ENCODE data around the gene EFEMP2. TPM values are rescaled to one million over a fixed set of nuclear protein-coding genes. Genes with fewer than 3 reads are reported as not detected.

The EFEMP2 gene
- 26.3 and 28.1 TPM in 2 replicates for total RNA-seq

DNA sequence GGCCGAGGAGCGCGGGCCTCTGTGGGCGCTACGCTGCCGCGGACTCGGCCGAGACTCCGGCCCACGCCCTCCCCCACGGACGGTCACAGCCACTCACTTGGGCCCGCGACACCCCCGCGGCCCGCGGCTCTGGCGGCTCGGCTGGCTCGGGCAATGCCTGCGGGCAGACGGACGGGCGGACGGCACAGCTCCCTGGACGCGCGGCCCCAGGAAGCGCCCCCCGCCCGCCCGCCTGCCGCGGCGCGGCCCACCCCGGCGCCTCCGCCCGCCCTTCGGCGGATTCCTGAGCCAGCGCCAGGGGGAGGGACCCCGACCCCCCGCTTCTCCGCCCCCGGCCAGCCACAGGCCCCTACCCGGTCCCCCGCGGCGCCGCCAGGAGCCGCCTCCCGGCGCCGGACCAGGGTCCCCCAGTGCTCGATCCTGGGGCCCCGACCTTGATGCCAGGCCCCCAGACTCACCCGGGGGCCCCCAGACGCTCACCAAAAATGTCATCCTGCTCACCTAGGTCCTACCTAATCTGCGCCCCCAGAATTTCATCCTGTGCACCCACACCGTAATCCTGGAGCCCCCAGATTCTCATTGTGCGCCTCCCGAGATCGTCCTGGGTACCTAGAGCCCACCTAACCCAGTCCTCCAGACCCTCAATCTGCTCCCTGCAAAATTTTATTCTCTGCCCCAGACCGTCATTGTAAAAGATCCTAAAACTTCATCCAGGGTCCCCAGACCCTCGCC, at the start of gene EFEMP2:
EFEMP2 (minus strand) TSS at position 215 of the 732 bp plus-strand sequence. CDS start 446 bp downstream, outside the sequence.

DNA sequence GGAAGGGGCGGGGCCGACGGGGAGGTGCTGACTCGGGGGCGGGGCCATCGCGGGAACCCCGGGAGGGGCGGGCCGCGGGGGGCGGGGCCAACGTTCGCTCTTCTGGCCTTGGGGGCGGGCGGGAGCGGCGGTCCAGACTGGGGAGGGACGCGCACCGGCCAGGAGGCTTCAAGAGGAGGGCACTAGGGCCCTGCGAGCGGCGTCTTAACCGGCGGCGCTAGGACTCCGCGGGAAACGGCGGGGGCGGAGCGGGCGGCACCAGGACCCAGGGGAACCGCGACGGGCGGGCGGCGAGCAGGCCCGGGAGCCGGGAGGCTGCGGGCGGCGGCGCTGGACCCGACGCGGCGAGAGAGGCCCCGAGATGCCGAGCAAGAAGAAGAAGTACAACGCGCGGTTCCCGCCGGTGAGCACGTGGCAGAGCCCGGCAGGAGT, 46.6 kb upstream of the EFEMP2 start, which contains the start of gene DRAP1:
DRAP1 (plus strand) TSS at position 286 of the 432 bp plus-strand sequence; CDS start at position 362, 76 bp downstream.

DNA sequence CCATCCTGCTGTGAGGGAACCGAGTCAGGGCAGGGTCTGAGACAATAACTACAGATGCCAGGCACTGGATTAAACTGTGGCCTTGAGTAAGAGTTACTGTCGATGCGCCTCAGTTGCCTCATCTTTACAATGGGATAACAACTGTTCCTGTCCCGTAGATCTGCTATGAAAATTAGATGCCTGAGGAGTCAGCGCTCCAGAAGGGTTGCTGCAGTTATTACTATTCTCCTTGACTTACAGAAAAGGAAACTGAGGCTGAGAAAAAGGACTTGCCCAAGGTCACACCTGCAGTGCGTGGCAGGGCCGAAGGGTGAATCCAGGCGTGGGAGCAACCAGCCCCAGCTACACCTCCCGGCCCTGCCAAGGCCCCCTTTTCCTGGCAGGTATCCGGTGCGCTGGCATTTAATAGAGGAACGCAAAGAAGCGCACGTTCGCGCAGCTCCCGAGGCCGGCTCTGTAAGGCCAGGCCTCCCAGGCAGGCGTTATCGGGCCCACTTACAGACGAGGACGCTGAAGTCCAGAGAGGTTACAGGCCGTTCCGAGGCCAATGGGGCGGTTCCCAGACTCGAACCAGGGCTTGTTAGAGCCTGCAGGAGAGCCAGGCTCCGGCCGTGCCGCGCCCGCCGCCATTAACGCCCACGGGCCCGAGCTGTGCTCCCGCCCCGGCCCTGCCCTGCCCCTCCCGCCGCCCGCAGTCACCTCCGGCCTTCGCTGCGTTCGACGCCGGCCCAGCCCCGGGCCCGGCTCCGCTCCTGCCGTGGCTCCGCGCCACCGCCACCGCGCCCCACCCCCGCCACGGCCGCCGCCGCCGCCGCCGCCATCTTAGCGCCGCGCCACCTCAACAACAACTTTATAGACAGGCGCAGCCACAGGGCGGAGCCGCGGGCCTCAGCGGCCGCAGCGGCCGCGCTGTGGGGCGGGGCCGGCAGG, 45.9 kb upstream of the EFEMP2 start, which contains the start of gene C11orf68:
C11orf68 (minus strand) TSS at position 852 of the 930 bp plus-strand sequence; CDS start at position 821, 31 bp downstream.

DNA sequence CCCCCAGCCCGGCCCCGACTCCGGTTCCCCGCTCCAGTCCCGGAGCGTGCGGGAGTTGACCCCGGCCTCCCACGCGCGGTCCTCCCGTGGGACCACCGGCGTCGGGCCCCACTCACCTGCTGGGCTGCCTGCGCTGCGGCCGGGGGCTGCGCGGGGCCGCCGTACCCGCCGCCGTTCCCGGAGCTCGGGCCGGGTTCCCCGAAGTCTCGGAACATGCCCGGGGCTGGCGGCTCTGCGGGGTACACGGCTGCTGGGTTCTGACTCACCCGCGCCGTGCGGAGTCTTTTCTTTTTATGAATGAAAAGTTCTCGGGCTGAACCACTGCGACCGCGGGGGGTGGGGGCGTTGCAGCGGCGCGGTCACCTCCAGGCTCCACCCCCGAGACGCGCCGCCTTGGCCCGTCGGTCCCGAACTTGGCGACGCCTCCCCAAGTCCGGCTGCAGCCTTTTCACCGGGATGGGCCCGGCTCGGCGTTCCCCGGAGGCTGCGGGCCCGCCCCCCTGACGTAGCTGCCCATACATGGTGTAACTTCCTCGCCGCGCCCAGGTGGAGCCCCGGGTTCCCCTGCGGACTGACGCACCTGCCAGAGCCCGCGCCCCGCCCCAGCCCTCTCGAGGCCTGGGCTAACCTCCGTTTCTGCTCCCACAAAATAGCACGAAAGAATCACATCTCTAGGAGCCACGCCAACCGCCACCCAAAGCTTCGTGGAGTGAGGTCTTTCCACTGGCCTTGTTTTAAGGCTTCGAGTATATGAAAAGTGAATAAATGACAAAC, 27.7 kb upstream of the EFEMP2 start, which contains the start of gene FOSL1:
FOSL1 (minus strand) TSS at position 264 of the 774 bp plus-strand sequence; CDS start at position 215, 49 bp downstream.

DNA sequence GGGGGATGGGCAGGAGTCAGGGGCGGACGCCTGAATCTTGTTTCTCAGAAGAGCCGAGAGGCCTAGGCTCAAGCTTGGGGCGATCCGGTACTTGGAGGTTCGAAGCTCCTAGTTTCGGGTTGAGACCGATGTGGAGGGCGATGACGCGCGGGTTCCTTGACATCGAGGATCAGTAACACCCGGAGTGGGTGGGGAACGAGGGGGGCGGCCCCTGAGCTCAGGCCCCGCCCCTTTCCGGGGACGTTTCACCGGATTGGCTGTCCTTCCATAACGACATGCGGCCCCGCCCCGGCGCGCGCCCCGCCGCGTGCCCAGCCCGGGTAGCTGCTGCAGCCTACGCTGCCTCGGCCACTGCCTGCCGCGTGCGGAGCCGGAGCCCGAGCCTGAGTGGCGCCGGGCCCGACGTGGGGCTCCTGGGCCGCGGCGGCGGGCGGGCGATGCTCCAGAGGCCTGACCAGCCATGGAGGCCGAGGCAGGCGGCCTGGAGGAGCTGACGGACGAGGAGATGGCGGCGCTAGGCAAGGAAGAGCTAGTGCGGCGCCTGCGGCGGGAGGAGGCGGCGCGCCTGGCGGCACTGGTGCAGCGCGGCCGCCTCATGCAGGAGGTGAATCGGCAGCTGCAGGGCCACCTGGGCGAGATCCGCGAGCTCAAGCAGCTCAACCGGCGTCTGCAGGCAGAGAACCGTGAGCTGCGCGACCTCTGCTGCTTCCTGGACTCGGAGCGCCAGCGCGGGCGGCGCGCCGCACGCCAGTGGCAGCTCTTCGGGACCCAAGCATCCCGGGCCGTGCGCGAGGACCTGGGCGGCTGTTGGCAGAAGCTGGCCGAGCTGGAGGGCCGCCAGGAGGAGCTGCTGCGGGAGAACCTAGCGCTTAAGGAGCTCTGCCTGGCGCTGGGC, 18.0 kb upstream of the EFEMP2 start, which contains the start of gene CCDC85B:
CCDC85B (plus strand) TSS at position 350 of the 895 bp plus-strand sequence; CDS start at position 461, 111 bp downstream.

DNA sequence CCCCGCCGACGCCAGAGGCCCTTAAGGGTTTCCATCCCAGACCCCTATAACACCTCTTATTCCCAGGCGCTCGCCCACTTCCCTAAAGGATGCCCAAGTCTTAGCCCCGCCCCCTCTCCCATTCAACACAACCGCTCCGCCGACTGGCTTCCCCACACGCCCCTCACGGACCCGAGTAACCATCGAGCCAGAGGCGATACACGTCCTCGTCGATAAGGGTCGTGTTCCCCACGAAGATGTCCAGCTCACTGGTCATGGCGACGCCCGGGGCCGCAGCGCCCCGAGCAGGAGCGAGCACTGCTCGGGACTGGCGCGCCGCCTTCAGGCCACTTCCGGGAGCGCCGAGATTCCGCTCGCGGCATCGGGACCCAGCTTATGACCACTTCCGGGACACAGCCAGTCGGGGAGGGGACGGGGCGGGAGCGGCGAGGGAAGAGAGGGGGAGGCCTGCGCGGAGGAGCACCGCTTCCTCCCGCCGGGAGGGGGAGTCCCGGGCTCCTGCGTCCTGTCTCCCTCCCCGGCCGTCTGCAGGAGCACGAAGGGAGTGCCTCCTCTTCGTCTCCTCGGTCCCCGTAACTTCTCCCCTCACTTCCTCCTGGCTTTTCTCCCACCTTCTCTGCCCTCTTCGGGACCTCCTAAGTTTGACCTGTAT, 15.7 kb upstream of the EFEMP2 start, which contains the start of gene FIBP:
FIBP (minus strand) TSS at position 309 of the 652 bp plus-strand sequence; CDS start at position 256, 53 bp downstream.

DNA sequence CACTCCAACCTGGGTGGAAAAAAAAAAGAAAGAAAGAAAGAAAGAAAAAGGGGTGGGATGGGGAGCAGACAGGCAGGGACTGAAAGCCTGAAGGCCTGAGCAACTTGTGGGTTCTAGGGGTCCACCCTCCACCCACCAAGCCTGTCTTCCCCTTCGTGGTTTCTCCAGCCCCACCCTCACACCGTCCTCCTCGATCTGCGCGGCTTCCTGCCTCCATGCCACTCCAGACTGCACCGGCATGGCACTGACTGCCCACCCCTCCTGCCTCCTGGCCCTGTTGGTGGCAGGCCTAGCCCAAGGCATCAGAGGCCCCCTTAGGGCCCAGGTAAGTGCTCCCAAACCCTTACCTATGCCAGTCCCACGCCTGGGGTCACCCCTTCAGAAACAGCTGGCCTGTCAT, 7.0 kb upstream of the EFEMP2 start, which contains the start of gene CTSW:
CTSW (plus strand) TSS at position 221 of the 400 bp plus-strand sequence; CDS start at position 239, 18 bp downstream.

DNA sequence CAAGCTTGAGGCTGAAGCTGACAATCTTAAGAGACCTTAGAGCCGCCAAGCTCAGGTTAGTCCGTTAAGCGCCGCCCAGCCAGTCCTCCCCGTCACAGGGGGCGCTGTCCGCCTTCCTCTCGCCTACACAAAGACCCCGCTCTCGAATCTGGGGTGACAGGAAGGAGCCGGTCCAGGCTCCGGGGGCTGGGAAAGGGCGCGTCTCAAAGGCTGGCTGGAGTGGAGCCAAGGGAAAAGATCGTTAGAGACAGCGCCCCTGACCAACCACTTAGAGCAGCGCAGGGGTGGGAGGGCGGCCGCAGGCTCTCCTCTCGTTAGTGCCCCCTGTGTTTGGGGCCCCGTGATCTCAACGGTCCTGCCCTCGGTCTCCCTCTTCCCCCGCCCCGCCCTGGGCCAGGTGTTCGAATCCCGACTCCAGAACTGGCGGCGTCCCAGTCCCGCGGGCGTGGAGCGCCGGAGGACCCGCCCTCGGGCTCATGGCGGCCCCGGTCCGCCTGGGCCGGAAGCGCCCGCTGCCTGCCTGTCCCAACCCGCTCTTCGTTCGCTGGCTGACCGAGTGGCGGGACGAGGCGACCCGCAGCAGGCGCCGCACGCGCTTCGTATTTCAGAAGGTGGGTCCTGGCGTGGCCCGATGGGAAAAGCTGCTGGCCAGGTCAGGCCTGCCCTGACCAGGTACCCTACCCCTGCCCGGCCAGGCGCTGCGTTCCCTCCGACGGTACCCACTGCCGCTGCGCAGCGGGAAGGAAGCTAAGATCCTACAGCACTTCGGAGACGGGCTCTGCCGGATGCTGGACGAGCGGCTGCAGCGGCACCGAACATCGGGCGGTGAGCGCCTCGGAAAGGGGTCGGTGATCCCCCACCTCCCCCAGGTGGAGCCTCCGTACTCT, 12.1 kb downstream of the EFEMP2 start, which contains the start of gene MUS81:
MUS81 (plus strand) TSS at position 156 of the 887 bp plus-strand sequence; CDS start at position 477, 321 bp downstream.

DNA sequence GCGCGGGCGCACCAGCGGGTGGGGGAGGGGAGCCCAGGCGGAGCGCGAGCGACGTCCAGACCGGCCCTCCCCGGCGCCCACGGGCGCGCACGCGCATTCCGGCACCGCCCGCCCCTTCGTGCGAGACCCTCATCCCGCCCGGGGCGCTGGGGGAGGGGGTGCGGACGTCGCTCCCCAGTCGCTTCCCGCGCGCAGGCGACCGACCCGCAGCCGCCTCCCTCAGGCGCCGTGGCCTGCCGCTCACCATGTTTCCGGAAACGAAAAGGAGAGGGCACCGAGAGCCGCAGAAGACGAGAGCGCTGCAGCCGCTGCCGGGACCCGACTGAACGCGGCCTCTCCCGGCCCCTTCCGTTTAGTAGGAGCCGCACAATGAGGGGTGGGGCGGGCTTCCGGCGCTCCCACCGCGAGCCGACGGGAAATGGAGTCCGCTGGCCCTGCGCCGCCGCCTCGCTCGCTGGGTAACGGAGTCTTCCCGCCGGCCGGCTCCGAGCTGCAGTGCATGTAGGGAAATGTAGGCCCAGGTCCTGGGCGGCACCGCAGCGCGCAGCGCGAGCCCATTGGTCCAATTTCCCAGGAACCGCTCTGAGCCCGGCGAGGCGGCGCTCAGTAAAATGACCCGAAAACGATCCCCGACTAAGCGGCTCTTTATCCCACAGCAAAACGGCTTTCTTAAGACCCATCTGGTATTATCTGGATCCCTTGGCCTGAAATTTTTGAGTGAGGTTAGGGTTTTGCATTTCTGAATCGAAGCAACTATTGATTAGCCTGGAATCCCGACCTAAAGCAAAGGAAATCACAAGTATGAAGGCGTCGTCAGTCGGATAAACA, 14.5 kb downstream of the EFEMP2 start, which contains the start of gene CFL1:
CFL1 (minus strand) TSS at position 328 of the 828 bp plus-strand sequence; CDS start at position 247, 81 bp downstream.

DNA sequence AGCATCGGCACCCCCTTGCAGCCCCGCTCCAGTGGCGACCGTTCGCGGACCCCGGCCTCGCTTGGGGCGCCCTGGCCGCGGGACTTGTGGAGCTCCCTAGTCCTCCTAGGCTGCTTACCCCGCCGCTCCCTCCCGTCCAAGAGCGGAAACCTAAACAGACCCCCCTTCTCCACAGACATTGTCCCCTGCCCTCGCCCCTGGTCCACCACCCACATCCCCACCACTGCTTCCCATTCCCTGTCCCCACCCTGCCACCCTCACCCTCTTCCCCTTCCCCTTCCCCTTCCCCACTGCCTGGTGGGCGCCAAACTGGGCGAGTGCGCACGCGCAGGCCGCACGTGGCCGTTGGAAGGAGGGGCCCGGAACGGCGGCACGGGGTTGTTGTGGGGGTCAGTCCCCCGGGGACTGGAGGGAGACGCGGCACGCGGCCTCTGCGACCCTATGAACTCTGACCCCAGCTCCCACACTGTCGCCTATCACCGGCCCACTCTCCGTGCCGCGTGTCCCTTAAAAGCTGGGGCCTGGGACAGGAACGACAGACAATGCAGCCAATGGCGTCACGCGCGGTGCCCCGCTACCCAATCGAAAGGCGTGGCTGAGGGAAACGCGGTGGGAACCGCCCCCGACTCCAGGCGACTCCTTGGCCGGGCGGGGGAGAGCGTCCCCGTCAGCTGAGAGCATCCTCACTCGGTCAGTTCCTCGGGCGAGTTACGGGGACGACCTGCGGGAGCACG, 39.1 kb downstream of the EFEMP2 start, which contains the start of gene SNX32:
SNX32 (plus strand) TSS at position 667 of the 734 bp plus-strand sequence. CDS start 103 bp downstream, outside the sequence.

Other genes with a start within 250 kb of the EFEMP2 start
- gene SIPA1, start 234.7 kb downstream of the EFEMP2 start, total RNA-seq, result 41.6 and 57.3 TPM in 2 replicates
- gene RELA, start 209.9 kb downstream of the EFEMP2 start, total RNA-seq, result 14.4 and 15.2 TPM in 2 replicates
- 37.0 and 43.6 TPM in 2 replicates for gene KAT5, start 160.5 kb downstream of the EFEMP2 start, total RNA-seq
- 52.2 and 55.8 TPM in 2 replicates for gene RNASEH2C, start 152.0 kb downstream of the EFEMP2 start, total RNA-seq
- 8.0 and 8.5 TPM in 2 replicates for gene AP5B1, start 91.8 kb downstream of the EFEMP2 start, total RNA-seq
- not detected in 2 replicates for gene OVOL1, start 85.7 kb downstream of the EFEMP2 start, total RNA-seq
- gene SNX32, start 38.8 kb downstream of the EFEMP2 start, total RNA-seq, result 0.22 and 0.52 TPM in 2 replicates
- gene CFL1, start 14.6 kb downstream of the EFEMP2 start, total RNA-seq, result 806 and 989 TPM in 2 replicates
- gene MUS81, start 12.4 kb downstream of the EFEMP2 start, total RNA-seq, result 31.1 and 35.2 TPM in 2 replicates
- 0.17 and 0.33 TPM in 2 replicates for gene CTSW, start 7.0 kb upstream of the EFEMP2 start, total RNA-seq
- 135 and 155 TPM in 2 replicates for gene FIBP, start 15.7 kb upstream of the EFEMP2 start, total RNA-seq
- gene CCDC85B, start 17.9 kb upstream of the EFEMP2 start, total RNA-seq, result 34.1 and 38.2 TPM in 2 replicates
- 0.76 and 1.5 TPM in 2 replicates for gene FOSL1, start 27.6 kb upstream of the EFEMP2 start, total RNA-seq
- gene C11orf68, start 46.3 kb upstream of the EFEMP2 start, total RNA-seq, result 15.7 and 16.7 TPM in 2 replicates
- gene DRAP1, start 46.6 kb upstream of the EFEMP2 start, total RNA-seq, result 94.6 and 110 TPM in 2 replicates
- gene TSGA10IP, start 72.7 kb upstream of the EFEMP2 start, total RNA-seq, result not detected in 2 replicates
- 33.8 and 34.3 TPM in 2 replicates for gene SART1, start 88.9 kb upstream of the EFEMP2 start, total RNA-seq
- 25.1 and 27.2 TPM in 2 replicates for gene EIF1AD, start 129.4 kb upstream of the EFEMP2 start, total RNA-seq
- gene BANF1, start 129.7 kb upstream of the EFEMP2 start, total RNA-seq, result 17.5 and 20.4 TPM in 2 replicates
- gene CST6, start 139.2 kb upstream of the EFEMP2 start, total RNA-seq, result 0.11 and 0.34 TPM in 2 replicates
- 0.26 TPM in 1 of 2 replicates, not detected in the other for gene CATSPER1, start 153.7 kb upstream of the EFEMP2 start, total RNA-seq
- 0.09 and 0.11 TPM in 2 replicates for gene GAL3ST3, start 176.4 kb upstream of the EFEMP2 start, total RNA-seq
- gene SF3B2, start 179.6 kb upstream of the EFEMP2 start, total RNA-seq, result 69.2 and 74.9 TPM in 2 replicates
- gene PACS1, start 197.5 kb upstream of the EFEMP2 start, total RNA-seq, result 19.5 and 30.9 TPM in 2 replicates

Data from dermis lymphatic vessel endothelial cell (primary cell).